ENCODE data around the gene TINCR.

The TINCR gene

GRCh38 chr19:5588441-5588840 is 20.7 kb upstream of the TINCR start:
- TF ChIP-seq ZFX (IDR thresholded peaks at IDR 0.05) (no peak), CTCF (conservative IDR thresholded peaks at IDR 0.05) (no peak)
- no peak overlapping the region for H3K27ac ChIP-seq

- TF ChIP-seq ZFX (IDR thresholded peaks at IDR 0.05) (no peak), CTCF (conservative IDR thresholded peaks at IDR 0.05) (no peak)
- no peak overlapping the region for H3K27ac ChIP-seq
Measured at GRCh38 chr19:5587661-5588060, 19.9 kb upstream of the TINCR start.

GRCh38 chr19:5587071-5587455 is 19.3 kb upstream of the TINCR start:
- H3K27ac ChIP-seq: no peak overlapping the region
- TF ChIP-seq ZFX (IDR thresholded peaks at IDR 0.05) (no peak), CTCF (conservative IDR thresholded peaks at IDR 0.05) (no peak)

GRCh38 chr19:5586300-5587070 is 18.7 kb upstream of the TINCR start:
- TF ChIP-seq ZFX (IDR thresholded peaks at IDR 0.05) (no peak), CTCF (conservative IDR thresholded peaks at IDR 0.05) (no peak)
- H3K27ac ChIP-seq: no peak overlapping the region

GRCh38 chr19:5585461-5586299 is 17.9 kb upstream of the TINCR start:
- TF ChIP-seq CTCF (conservative IDR thresholded peaks at IDR 0.05) (no peak), ZFX (IDR thresholded peaks at IDR 0.05) (no peak)
- H3K27ac ChIP-seq: no peak overlapping the region

GRCh38 chr19:5580161-5580571 is 12.4 kb upstream of the TINCR start:
- no peak overlapping the region for H3K27ac ChIP-seq
- no peak for TF ChIP-seq CTCF (conservative IDR thresholded peaks at IDR 0.05)
- TF ChIP-seq ZFX (IDR thresholded peaks at IDR 0.05): no peak

GRCh38 chr19:5579697-5580096 is 11.9 kb upstream of the TINCR start:
- no peak overlapping the region for H3K27ac ChIP-seq
- TF ChIP-seq CTCF (conservative IDR thresholded peaks at IDR 0.05): no peak
- no peak for TF ChIP-seq ZFX (IDR thresholded peaks at IDR 0.05)
